ENCODE measurements around the gene HYAL2.
A peak's percentile ranks its signal among the peaks of the same experiment; 100 is the strongest.

Gene HYAL2, protein sequence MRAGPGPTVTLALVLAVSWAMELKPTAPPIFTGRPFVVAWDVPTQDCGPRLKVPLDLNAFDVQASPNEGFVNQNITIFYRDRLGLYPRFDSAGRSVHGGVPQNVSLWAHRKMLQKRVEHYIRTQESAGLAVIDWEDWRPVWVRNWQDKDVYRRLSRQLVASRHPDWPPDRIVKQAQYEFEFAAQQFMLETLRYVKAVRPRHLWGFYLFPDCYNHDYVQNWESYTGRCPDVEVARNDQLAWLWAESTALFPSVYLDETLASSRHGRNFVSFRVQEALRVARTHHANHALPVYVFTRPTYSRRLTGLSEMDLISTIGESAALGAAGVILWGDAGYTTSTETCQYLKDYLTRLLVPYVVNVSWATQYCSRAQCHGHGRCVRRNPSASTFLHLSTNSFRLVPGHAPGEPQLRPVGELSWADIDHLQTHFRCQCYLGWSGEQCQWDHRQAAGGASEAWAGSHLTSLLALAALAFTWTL

DNA sequence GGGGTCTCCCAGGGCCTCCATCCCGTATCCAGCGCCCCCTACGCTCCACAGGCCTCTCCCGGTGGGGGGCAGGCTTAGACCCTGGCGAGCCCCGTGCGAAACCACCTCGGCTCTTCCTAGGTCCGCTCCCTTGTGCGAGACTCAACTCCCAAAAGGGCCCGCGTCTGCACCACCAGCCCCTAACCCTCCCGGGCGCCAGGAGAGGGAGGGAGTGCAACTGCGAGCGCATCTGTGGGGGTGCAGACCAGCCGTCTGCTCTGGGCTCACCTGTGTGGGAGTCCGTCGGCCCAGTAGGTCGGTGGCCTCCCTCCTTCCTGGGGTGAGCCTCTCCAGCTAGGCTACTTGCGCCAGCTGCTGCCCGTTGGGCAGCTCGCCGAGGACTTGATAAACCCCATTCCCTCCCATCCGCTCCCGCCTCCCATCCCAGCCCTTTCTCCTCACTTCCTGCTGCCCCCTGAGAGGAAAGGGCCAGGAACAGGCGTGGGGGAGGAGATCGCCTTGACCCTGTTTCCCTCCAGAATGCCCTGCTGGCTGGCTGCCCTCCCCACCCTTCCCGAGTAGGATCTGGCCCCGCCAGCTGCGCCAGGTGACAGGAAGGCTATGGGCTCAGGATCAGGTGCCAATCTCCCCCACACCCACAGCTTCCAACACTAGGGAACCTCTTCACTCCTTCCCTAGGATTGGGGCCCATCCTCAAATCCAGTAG lies at the start of gene HYAL2:
TSS of gene HYAL2 (minus strand) at position 360 of the 706 bp plus-strand sequence. CDS start 2,256 bp downstream, outside the sequence.
- DNase-seq, result no peak

DNA sequence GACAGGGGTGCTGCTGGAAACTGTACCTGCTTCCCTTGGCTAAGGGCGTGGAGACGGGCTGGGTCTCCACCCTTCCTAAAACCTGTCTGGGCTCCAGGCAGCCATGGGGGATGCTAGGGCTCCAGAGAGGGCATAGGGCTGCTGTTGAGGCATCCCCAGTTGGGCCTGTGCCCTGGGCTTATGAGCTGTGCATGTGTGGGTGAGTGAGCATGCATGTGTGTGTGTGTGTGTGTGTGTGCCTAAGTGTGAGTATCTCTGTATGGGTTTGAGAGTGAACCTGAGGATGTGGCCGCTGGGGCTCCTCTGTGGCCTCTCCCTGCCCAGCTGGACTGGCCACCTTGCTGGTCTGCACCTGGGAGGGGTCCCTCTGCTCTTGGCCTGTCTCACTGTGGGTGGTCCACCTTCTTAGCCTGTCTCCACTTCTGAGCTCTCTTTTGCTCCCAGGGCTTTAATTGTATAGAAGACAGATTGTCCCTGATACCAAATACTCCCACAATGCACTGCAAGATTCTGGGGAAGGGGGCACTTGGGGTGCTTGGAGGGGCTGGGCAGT lies 48.7 kb upstream of the HYAL2 start:
- no peak for DNase-seq

DNA sequence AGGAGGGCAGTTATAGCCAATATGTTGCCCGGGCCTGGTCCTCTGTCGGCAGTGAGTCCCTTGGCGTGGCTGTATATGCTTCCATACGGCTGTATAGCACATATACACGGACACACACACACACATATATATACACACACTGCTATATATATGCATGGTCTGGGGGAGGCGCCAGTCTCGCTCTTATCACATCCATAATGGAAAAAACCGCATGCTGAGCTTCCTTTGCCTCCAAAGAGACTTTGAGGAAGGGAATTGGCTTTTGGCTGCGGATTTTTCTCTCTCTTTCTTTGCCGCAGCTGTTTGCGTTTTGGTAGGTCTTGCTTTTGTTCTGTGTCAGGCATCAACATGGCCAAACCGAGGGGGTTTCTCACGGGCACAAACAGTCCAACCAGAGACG lies 48.0 kb upstream of the HYAL2 start:
- DNase-seq, result no peak

DNA sequence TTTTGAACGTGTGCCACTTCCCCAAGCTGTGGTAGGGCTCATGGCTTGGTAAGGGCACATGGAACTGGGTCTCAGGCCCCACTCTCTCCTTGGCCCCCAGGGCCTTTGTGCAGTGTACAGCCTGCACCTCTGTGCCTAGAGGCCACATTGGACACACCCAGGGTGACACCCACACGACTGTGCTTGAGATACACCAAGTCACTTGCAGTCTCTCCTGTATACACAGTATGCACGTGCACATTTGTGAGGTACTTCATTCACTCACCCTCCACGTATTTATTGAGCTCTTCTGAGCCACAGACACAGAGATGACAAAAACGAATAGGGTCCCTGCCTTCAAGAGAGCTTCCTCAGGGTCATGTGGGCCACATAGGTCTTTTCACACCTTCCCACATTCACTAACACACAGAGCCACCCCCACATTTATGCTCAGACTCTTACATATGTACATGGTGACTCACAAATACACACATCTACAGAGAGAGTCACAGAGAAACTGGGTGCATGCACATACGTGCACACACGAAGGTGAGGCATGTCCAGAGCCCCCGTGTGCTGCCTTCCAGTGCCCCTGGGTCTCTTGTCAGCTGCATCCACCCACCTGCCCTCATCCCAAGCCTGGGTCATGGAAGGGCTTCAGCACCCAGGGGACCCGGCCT lies 46.6 kb upstream of the HYAL2 start:
- no peak for DNase-seq

DNA sequence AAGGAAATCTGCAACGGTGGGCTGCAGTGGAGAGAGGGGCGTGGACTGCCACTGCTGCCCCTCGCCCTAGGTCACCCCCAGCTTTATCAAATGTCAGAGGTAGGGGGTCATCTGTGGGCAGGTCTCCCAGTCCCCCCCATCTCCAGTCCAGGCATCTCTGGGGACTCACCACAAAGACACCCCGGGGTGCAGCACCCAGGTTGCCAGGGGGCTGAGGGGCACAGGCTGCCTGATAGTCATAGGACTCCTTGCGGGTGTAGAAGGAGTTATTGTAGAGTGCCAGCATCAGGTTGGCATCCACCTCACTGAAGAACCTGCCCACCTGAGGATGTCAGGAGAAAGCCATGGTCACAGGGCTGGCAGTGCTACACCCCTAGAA lies 43.3 kb upstream of the HYAL2 start:
- DNase-seq, result no peak

DNA sequence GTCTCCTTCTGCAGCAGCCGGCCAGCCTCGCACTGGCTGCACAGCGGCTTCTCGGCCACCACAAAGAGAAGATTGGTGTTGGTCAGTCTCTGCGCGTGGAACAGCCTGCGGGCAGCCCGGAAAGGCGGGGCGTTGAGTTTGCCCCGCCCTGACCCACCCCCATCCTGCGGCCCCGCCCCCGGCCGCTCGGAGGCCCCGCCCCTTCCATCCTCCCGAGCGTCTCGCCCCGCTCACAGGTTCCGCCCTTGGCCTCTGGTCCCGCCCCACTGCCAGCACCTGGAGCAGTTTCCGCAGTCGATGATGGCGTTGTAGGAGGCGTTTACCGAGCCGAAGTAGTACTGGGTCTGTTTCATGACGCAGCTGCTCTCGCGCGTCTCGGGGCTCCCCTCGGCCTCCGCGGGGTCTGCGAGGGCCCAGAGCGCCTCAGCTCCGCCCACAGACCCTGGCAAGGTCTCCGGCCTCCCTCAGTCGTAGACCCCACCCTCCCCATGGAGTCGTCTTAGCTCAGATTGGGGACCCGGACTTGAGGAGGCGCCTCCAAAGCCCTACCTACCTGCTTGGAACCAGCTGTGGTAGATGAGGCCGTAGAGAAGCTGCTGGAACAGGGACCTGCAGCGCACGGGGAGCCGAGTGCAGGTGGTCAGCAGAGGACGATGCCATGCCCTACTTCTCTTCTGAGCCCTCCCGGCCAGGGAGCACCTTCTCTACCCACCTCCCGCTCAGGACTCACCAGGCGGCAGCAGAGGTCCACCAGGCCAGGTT lies 42.7 kb upstream of the HYAL2 start:
- no peak for DNase-seq

DNA sequence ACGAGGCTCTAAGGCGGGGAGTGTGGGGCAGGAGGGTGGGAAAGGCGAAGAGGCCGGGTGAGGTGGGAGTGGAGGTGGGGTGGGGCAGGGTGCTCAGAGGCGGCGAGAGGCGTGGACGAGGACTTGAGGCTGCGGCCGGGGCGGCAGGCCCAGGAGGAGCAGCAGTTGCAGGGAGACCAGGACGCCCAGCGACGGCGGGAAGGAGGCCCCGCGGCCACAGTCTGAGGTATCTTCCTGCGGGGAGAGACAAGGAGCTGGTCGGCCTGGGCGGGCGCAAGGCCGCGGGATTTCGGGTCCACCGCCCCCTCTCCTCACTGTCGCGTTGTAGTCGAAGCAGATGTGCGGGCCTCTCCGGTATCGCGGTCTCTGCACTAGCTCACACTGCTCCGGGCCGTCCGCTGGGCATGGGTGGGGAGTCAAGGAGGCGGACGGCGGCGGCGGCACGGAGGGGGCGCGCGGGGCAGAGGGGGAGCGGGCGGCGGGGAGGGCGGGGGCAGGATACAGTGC lies 42.1 kb upstream of the HYAL2 start:
- DNase-seq, result no peak

DNA sequence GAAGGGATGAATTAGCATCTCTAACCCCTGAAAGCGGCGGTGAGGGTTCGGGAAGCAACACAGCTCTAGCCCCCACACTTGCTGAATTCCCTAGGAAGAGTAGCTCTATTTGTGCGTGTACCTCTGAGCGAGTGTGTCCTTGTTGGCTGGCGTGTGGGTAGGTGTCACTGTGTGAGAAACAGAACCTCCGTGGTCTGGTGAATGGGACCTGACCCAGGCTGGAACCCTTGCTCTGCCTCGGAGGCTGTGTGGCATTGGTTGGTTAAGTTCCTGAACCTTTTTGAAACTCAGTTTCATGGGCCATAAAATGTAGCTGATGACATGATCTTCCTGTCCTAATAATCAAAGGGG lies 37.2 kb upstream of the HYAL2 start:
- no peak for DNase-seq

DNA sequence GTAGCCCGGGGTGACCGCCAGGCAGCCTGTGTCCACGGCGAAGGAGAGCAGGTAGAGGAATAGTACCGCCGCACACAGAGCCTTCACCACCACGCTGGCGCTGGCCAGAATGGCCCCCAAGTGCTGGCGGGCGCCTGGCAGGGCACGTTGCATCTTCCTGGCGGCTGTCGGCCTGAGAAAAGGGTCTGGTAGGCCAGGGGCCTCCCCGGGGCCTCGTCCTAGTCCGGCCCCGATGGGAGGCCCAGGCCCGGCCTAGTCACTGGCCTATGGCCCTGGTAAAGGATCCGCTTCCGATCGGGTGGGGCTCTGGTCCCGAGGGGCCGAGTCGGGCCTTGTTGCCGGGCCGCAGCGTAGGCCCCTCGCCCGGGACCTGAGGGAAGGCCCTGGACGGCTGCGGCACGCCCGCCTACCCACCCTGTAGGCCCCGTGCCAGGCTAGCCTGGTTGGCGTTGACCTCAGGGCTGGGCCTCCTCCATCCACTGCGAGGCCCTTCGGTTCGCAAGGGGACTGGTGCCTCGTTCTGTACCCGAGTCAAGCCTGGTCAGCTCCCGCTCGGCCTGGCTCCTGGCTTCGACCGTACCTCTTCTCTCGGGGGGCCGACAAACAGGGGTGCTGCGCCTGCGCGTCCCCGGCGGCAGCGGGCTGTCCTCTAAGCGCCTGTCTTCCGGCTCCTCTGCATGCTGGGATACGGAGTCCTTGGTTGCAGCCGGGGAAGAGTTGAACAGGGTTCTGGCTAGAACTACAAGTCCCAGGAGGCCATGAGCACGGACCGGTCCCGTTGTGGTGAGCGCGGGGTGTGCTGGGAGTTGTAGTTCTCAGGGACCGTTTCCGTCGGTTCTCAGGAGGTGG lies 36.6 kb upstream of the HYAL2 start, which contains the start of gene TMEM115:
TSS of gene TMEM115 (minus strand) at position 611 of the 849 bp plus-strand sequence. CDS start at position 153, 458 bp downstream.
- DNase-seq, result peak; percentile 95

DNA sequence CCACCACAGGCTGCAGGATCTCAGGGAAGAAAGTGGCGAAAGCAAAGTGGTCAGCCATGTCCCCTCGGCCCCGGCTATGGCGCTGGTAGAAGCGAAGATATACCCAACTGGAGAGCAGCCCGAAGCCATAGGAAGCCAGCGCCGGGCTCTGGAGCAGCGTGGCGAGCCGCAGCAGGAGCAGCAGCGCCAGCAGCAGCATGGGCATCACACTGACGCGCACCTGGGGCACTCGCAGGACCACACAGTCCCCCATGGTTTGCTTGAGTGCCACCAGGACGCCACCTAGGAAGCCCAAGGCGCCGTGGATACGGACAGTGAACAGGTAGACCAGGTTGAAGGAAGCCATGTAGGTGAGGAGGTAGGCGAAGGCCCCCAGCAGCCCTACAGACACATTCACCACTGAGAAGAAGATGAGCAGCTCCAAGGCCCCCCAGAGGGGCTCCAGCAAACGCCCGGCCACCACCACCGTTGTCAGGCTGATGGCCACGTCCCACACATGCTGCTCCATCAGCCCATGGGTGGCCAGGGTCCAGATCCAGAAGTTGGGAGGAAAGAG lies 35.9 kb upstream of the HYAL2 start:
- no peak for DNase-seq

DNA sequence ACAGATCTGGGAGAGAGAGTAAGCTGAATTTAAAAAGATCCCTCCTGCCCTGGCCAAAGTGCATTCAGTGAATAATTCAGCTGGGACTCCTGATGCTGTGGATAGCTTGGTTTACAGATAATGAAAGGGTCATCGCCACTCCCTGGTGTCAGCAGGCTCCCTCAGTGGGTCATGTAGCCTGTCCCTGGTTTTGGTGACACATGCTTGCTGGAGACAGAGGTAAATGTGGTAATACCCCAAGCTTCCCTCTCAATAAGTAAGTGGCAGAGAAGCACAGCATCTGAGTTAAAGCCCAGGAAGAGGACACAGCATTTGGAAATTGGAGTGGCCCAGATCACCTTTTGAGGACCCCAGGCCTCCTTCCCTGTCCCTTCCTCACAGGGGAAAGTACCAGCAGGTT lies 34.9 kb upstream of the HYAL2 start:
- DNase-seq, result no peak

DNA sequence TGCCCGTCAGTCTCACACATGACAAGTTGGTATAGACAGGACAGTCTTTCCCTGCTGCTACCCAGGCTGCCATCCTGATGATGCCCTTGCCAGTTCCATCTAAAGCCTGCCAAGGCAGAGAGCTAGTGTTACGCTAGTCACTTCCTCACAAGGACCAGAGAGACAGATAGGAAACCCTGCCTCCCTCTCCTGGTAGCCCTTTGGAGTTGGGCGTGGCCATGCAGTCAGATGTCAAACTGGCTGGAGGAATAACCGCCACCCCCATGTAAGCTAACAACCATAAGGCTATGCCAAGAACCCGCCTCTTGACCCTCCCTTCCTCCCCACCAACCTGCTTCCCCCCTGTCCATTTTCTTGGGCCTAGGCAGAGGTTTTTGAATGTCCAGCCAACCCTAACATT lies 34.0 kb upstream of the HYAL2 start:
- DNase-seq, result no peak

DNA sequence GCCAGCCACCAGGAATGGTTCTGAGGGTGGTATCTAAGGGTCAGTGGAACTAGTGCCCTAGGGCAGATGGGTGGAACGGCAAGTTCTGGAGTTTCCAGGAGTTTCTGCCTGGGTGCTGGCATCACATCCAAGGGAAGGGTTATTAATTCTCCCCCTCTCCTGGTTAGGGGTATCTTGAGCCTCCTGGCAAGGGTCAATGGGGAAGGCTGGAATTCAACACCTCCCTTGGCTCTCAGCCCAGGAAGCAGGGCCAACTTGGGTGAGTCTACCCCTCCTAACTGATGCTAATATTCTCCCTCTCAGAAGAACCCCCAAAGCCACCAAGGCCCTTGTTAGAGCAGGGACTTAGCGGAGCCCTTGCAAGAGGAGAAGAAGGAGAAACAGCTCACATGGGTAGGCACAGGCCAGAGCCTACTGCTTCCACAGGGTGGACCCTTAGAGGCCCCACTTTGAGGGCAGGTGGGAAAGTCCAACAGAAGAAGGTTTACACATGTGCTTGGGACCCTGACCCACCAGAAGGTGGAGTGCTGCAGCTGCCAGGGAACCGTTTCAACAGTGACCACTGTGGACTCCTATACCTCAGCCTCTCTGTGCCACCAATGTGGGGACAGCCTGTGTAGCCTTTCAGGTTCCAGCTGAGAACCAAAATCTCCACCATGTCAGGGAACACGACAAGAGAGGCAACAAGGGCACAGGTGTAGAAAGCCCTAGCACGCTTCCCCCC lies 33.4 kb upstream of the HYAL2 start:
- DNase-seq, result no peak

DNA sequence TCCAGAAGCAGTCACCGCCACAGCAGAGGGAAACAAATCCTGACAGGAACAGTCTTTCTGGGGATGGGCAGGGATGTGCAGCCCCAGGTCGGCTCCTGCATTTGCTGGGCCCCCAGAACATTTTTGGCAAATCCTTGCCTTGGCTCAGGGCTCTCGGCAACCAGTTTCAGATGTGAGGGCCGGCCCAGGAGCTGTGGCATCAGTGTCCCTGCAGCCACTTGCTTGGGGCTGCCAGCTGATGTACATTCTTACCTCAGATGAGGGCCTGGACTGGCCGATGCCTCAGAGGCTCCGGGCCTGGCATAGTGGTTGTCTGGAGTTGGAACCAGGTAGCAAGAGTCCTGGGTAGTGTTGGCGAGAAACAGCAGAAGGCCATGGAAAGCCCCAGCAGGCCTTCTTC lies 32.3 kb upstream of the HYAL2 start:
- no peak for DNase-seq

DNA sequence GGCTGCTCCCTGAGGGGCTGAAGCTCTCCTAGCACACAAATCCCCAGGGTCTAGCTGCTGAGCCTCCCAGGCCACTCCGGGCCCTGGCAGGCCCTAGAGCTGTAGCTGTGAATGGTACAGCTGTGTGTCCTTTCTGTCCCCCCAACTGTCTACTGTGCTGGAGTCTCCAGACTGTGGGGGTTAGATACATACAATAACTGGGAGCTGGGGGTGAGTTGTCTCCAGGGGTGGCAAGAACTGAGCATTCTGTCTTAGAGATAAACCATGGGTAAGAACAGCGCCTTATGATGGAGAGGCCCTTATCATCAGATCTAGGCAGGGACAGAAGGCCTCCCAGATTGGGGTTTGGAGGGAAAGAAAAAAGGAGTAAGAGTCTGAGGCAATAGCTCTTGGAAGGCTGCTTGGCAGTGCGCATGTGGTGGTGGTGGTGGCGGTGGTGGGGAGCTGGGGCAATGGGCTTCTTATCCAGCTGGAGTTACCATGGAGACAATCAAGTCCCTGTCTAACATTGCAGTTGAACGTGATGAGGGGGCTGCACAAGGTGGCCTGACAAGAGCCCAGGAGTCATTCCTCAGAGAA lies 31.7 kb upstream of the HYAL2 start:
- no peak for DNase-seq

DNA sequence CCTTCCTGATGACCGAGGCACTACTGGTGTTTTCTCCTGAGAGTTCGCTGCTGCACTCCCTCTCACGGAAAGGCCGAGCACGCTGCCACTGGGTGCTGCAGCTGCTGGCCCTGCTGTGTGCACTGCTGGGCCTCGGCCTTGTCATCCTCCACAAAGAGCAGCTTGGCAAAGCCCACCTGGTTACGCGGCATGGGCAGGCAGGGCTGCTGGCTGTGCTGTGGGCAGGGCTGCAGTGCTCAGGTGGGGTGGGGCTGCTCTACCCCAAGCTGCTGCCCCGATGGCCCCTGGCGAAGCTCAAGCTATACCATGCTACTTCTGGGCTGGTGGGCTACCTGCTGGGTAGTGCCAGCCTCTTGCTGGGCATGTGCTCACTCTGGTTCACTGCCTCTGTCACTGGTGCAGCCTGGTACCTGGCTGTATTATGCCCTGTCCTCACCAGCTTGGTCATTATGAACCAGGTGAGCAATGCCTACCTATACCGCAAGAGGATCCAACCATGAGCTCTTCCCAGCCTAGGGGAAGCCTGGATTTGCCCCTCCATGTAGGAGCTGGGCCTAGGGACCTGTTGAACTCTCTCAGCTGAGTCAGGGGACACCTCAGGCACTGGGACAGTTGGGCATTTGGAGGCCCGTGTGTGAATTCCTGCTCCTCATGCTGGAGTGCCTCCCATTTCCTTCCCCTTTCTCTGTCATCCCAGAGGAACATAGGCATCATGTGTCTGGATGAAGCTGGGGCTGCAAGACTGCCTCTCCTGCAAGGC lies 30.9 kb upstream of the HYAL2 start:
- DNase-seq, result no peak

DNA sequence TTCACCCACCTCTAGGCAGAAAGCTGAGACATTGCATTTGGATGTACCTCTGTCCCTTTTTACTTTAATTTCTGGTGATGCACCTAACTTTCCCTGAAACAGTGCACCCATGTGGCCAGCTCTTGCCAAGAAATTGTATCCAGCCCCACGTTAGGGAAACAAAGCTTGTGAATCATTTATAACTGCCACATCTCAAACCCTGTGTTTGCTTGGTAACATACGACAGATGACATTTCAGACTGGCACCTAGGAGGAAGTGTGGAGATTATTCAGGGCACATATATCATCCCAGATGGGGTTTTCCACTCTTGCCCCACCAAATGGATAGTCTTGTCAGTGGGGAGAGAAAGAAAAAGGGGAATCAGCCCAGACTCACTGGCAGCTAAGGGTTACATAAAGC lies 30.2 kb upstream of the HYAL2 start:
- no peak for DNase-seq

DNA sequence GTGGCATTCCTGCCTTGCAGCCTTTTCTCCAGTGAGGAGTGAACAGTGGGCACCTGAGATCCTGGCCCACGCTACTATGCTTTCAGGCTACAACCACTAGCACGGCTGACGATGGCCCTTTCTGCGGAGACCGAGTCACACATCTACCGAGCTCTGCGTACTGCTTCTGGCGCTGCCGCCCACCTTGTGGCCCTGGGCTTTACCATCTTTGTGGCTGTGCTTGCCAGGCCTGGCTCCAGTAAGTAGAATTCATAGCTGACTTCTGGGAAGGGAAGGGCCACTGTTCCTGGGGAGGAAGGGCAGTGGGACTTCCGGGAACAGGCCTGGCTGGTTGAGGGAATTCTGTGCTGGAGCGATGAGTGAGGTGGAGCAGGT lies 28.8 kb upstream of the HYAL2 start:
- DNase-seq, result no peak

Data from GDM1 (cell line).